NT2/D1 (cell line): ENCODE data around the gene CACNG1.
"Not testable (repeated sequence)": the region's sequence is repeated elsewhere in the genome, so short reads cannot be mapped to it uniquely, and the experiment has no call there.

Experiments used
- DNase-seq: peaks from one replicate; pipeline ENCODE4 v3.0.0-alpha.2; 2011; ENCODE audit warnings: low read depth, low spot score
- H3K27me3 ChIP-seq: 2 replicates; pipeline ENCODE4 v1.6.0; 2011; ENCODE audit warnings: mild to moderate bottlenecking; ENCODE audit not compliant: insufficient read length, insufficient read depth
- H3K36me3 ChIP-seq: 2 replicates; pipeline ENCODE4 v1.6.1; 2011; ENCODE audit warnings: mild to moderate bottlenecking, low read length, mixed read lengths; ENCODE audit not compliant: insufficient read depth, insufficient read length
- H3K4me1 ChIP-seq: 2 replicates; pipeline ENCODE4 v1.5.1; 2011; ENCODE audit not compliant: insufficient read depth, insufficient read length
- H3K4me3 ChIP-seq: 2 replicates; pipeline ENCODE4 v1.5.1; 2011; ENCODE audit warnings: low read depth; ENCODE audit not compliant: insufficient read length
- H3K9ac ChIP-seq: 2 replicates; pipeline ENCODE4 v1.6.0; 2011; ENCODE audit warnings: low read depth; ENCODE audit not compliant: insufficient read length
- H3K9me3 ChIP-seq: 2 replicates; pipeline ENCODE4 v1.5.1; 2011; ENCODE audit warnings: mild to moderate bottlenecking, low read length; ENCODE audit not compliant: insufficient read depth
- SUZ12 ChIP-seq: IDR thresholded peaks from 2 replicates; pipeline ENCODE4 v1.6.1; 2011; ENCODE audit not compliant: insufficient read length, insufficient read depth; ENCODE audit errors: extremely low read depth
- YY1 ChIP-seq: IDR thresholded peaks from 2 replicates; pipeline ENCODE4 v1.6.1; 2011; ENCODE audit not compliant: insufficient read length, insufficient read depth
- ZNF274 ChIP-seq: IDR thresholded peaks from 2 replicates; pipeline ENCODE4 v1.6.1; 2011; ENCODE audit warnings: mild to moderate bottlenecking, low read depth, low read length

The CACNG1 gene

GRCh38 chr17:67088639-67089038 lies 44.3 kb downstream of the CACNG1 start:
- H3K27me3 ChIP-seq, result no peaks in the 10 kb centered on the region
- no peak for TF ChIP-seq SUZ12
- no peak for TF ChIP-seq YY1
- TF ChIP-seq ZNF274, result no peak
- no peaks in the 10 kb centered on the region for H3K9me3 ChIP-seq
- H3K9ac ChIP-seq, result no peak overlapping the region
- DNase-seq, result no peak
- H3K4me3 ChIP-seq, result no peak overlapping the region
- H3K36me3 ChIP-seq, result peaks cover 13% of the 10 kb centered on the region
- H3K4me1 ChIP-seq, result no peaks in the 10 kb centered on the region

- no peak for DNase-seq
These were observed 46.0 kb downstream of the CACNG1 start for GRCh38 chr17:67090341-67090740.

GRCh38 chr17:67092291-67092690 lies 47.9 kb downstream of the CACNG1 start:
- no peaks in the 10 kb centered on the region for H3K9me3 ChIP-seq
- DNase-seq, result no peak
- peaks cover 5% of the 10 kb centered on the region for H3K36me3 ChIP-seq
- no peaks in the 10 kb centered on the region for H3K27me3 ChIP-seq
- TF ChIP-seq ZNF274 (no peak), YY1 (no peak), SUZ12 (no peak)
- no peak overlapping the region for H3K9ac ChIP-seq
- H3K4me3 ChIP-seq, result no peak overlapping the region
- no peaks in the 10 kb centered on the region for H3K4me1 ChIP-seq

More at GRCh38 chr17:67090341-67090740, 46.0 kb downstream of the CACNG1 start:
- no peaks in the 10 kb centered on the region for H3K4me1 ChIP-seq
- no peak overlapping the region for H3K4me3 ChIP-seq
- peaks cover 13% of the 10 kb centered on the region for H3K36me3 ChIP-seq
- no peaks in the 10 kb centered on the region for H3K9me3 ChIP-seq
- no peak for TF ChIP-seq YY1
- TF ChIP-seq ZNF274, result no peak
- no peak for TF ChIP-seq SUZ12
- H3K9ac ChIP-seq, result no peak overlapping the region
- H3K27me3 ChIP-seq, result no peaks in the 10 kb centered on the region

- not testable (repeated sequence) for H3K36me3 ChIP-seq, DNase-seq, H3K27me3 ChIP-seq, H3K9me3 ChIP-seq, H3K4me1 ChIP-seq, H3K9ac ChIP-seq, H3K4me3 ChIP-seq
These were observed 48.4 kb downstream of the CACNG1 start for GRCh38 chr17:67092710-67093109.

- no peak for DNase-seq
- TF ChIP-seq ZNF274, result no peak
- no peak for TF ChIP-seq SUZ12
- no peak for TF ChIP-seq YY1
- no peak overlapping the region for H3K4me3 ChIP-seq
- H3K9me3 ChIP-seq, result no peaks in the 10 kb centered on the region
- H3K27me3 ChIP-seq, result no peaks in the 10 kb centered on the region
- peaks cover 4% of the 10 kb centered on the region for H3K36me3 ChIP-seq
- no peak overlapping the region for H3K9ac ChIP-seq
- no peaks in the 10 kb centered on the region for H3K4me1 ChIP-seq
These were observed 49.0 kb downstream of the CACNG1 start for GRCh38 chr17:67093348-67093747.

- not testable (repeated sequence) for H3K36me3 ChIP-seq, H3K27me3 ChIP-seq, DNase-seq, H3K9ac ChIP-seq, H3K4me1 ChIP-seq, H3K4me3 ChIP-seq, H3K9me3 ChIP-seq
These were observed 50.9 kb downstream of the CACNG1 start for GRCh38 chr17:67095291-67095690.

GRCh38 chr17:67095803-67096202 lies 51.4 kb downstream of the CACNG1 start:
- Histone ChIP-seq H3K9me3 (no peaks in the 10 kb centered on the region), H3K9ac (no peak overlapping the region), H3K4me1 (no peaks in the 10 kb centered on the region), H3K4me3 (no peak overlapping the region), H3K27me3 (no peaks in the 10 kb centered on the region), H3K36me3 (peaks cover 4% of the 10 kb centered on the region)
- TF ChIP-seq SUZ12, result no peak
- TF ChIP-seq ZNF274, result no peak
- no peak for TF ChIP-seq YY1
- no peak for DNase-seq

- DNase-seq, result no peak
- Histone ChIP-seq H3K9ac (no peak overlapping the region), H3K4me3 (no peak overlapping the region), H3K9me3 (no peaks in the 10 kb centered on the region), H3K27me3 (no peaks in the 10 kb centered on the region), H3K36me3 (peaks cover 4% of the 10 kb centered on the region), H3K4me1 (no peaks in the 10 kb centered on the region)
- TF ChIP-seq SUZ12 (no peak), ZNF274 (no peak), YY1 (no peak)
These were observed 52.3 kb downstream of the CACNG1 start for GRCh38 chr17:67096609-67097008.
